H1 (cell line): ENCODE data around the gene LONRF2. TPM values are rescaled to one million over a fixed set of nuclear protein-coding genes. Genes with fewer than 3 reads are reported as not detected.

ENCODE experiments used
- BRCA1 ChIP-seq: IDR thresholded peaks from 2 replicates; pipeline ENCODE4 v1.6.1; 2012; ENCODE audit warnings: low read depth, low read length, improper control_type of control experiment
- CBX8 ChIP-seq: fragments of 300-800, 300-1000 bp; sonication (generic); IDR thresholded peaks from 2 replicates; pipeline ENCODE4 v1.7.1; 2016; ENCODE audit warnings: low read depth, low read length, borderline replicate concordance
- CHD7 ChIP-seq: fragments of 300-600 bp; sonication (generic); IDR thresholded peaks from 2 replicates; pipeline ENCODE4 v1.7.1; 2012; ENCODE audit warnings: low read length, moderate library complexity, mild to moderate bottlenecking, inconsistent platforms; ENCODE audit not compliant: insufficient replicate concordance
- NANOG ChIP-seq: IDR thresholded peaks from 2 replicates; pipeline ENCODE4 v1.6.1; 2011; ENCODE audit warnings: low read length, low read depth, mild to moderate bottlenecking, inconsistent platforms; ENCODE audit not compliant: insufficient read depth, poor library complexity, severe bottlenecking
- POU5F1 ChIP-seq: IDR thresholded peaks from 2 replicates; pipeline ENCODE4 v1.6.1; 2011; ENCODE audit warnings: low read depth, mild to moderate bottlenecking, low read length, moderate library complexity
- RNF2 ChIP-seq: fragments of 200-900, 300-1000 bp; sonication (generic); IDR thresholded peaks from 2 replicates; pipeline ENCODE4 v1.7.1; 2016; ENCODE audit warnings: borderline replicate concordance, low read depth, mild to moderate bottlenecking, antibody characterized with exemption, low read length; ENCODE audit not compliant: poor library complexity, severe bottlenecking; ENCODE audit errors: missing control alignments
- TAF1 ChIP-seq: IDR thresholded peaks from 2 replicates; pipeline ENCODE4 v1.6.1; 2011; ENCODE audit warnings: mild to moderate bottlenecking, low read depth, low read length
- YY1 ChIP-seq: IDR thresholded peaks from 2 replicates; pipeline ENCODE4 v1.6.1; 2011; ENCODE audit warnings: low read depth, mild to moderate bottlenecking, low read length
- polyA plus RNA-seq, 7 experiments: library from polyadenylated mRNA; depleted of rRNA in 3 of 7; stranded (reverse) in 5 of 7; unstranded in 2 of 7; fragments of >200 nt in 5 of 7; fragments of 200-250 nt in 2 of 7; gene quantifications; 1 replicate in 5 of 7; 2 replicates in 1 of 7; 4 replicates in 1 of 7; pipeline versions ENCODE4 v1.2.1 to v1.2.3, GENCODE V29; 2011 to 2013; ENCODE audit warnings: missing spikeins in 2 of 7, mixed read lengths in 2 of 7
- total RNA-seq: library from RNA; stranded (reverse); fragmentation: NEBNext Ultra II Directional; extraction: Animal tissue kit (Norgen Biotek cat#: 25700); gene quantifications from 2 replicates; pipeline ENCODE4 v1.2.1, GENCODE V29; 2021
- TF ChIP-seq, protein P1 (sequence below): IDR thresholded peaks from 2 replicates; pipeline ENCODE4 v1.6.1; 2012; ENCODE audit warnings: inconsistent platforms

The LONRF2 gene
- total and polyA plus RNA-seq, 2 of the 8 experiments (the other 6 are each of a cell fraction or from before 2014, with no cell fraction given) = 0.24 to 0.74 TPM

GRCh38 chr2:100301881-100302584 lies 20.3 kb downstream of the LONRF2 start (continued):
- TF ChIP-seq CHD7 (no peak), CBX8 (no peak), TAF1 (no peak), NANOG (no peak), YY1 (no peak), RNF2 (no peak), POU5F1 (no peak), BRCA1 (no peak)
- TF ChIP-seq, protein P1, sequence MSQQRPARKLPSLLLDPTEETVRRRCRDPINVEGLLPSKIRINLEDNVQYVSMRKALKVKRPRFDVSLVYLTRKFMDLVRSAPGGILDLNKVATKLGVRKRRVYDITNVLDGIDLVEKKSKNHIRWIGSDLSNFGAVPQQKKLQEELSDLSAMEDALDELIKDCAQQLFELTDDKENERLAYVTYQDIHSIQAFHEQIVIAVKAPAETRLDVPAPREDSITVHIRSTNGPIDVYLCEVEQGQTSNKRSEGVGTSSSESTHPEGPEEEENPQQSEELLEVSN = no peak
